ENCODE measurements around the gene P2RY1. TPM values are rescaled to one million over a fixed set of nuclear protein-coding genes. Genes with fewer than 3 reads are reported as not detected.

The P2RY1 gene
- total RNA-seq, 4 donors from 2014 or later, result 24.7 to 35.7 (median 30.3) TPM

- Histone ChIP-seq H3K4me1 (no peaks in the 10 kb centered on the region), H3K9me3 (no peaks in the 10 kb centered on the region), H3K36me3 (no peaks in the 10 kb centered on the region), H3K4me3 (no peak overlapping the region), H3K27ac (no peak overlapping the region), H3K27me3 (no peaks in the 10 kb centered on the region)
- 69 to 85% methylated on average over 4 of the region's 4 CpGs for WGBS, 2 donors
- DNase-seq, result no peak
- intact Hi-C loops (cut with DNase I), result no loop called here
- TF ChIP-seq POLR2A (IDR thresholded peaks at IDR 0.05) (no peak), CTCF (IDR thresholded peaks at IDR 0.05) (no peak)
These were observed 37.0 kb upstream of the P2RY1 start for GRCh38 chr3:152797751-152798432.

- no peaks in the 10 kb centered on the region for H3K9me3 ChIP-seq
- no peaks in the 10 kb centered on the region for H3K36me3 ChIP-seq
- DNase-seq, result no peak
- intact Hi-C loops (cut with DNase I), result no loop called here
- no peaks in the 10 kb centered on the region for H3K27me3 ChIP-seq
- WGBS, 2 donors, result 50 to 53% methylated on average over 1 of the region's 1 CpG
- no peak for TF ChIP-seq POLR2A (IDR thresholded peaks at IDR 0.05)
- no peak for TF ChIP-seq CTCF (IDR thresholded peaks at IDR 0.05)
- H3K4me1 ChIP-seq, result no peaks in the 10 kb centered on the region
- H3K27ac ChIP-seq, result no peak overlapping the region
- H3K4me3 ChIP-seq, result no peak overlapping the region
These were observed 22.8 kb upstream of the P2RY1 start for GRCh38 chr3:152811974-152812760.

GRCh38 chr3:152817400-152817799 lies 17.5 kb upstream of the P2RY1 start:
- intact Hi-C loops (cut with DNase I), result no loop called here
- DNase-seq, result no peak
- Histone ChIP-seq H3K27me3 (no peaks in the 10 kb centered on the region), H3K4me3 (no peak overlapping the region), H3K9me3 (no peaks in the 10 kb centered on the region), H3K4me1 (no peaks in the 10 kb centered on the region), H3K36me3 (no peaks in the 10 kb centered on the region), H3K27ac (no peak overlapping the region)
- TF ChIP-seq POLR2A (IDR thresholded peaks at IDR 0.05) (no peak), CTCF (IDR thresholded peaks at IDR 0.05) (no peak)
- WGBS, 2 donors, result 88 to 100% methylated on average over 1 of the region's 1 CpG

GRCh38 chr3:152818027-152818426 lies 16.9 kb upstream of the P2RY1 start:
- intact Hi-C loops (cut with DNase I), result no loop called here
- DNase-seq, result no peak
- 71 to 77% methylated on average over 5 of the region's 5 CpGs for WGBS, 2 donors
- Histone ChIP-seq H3K27me3 (no peaks in the 10 kb centered on the region), H3K4me1 (no peaks in the 10 kb centered on the region), H3K27ac (no peak overlapping the region), H3K36me3 (no peaks in the 10 kb centered on the region), H3K4me3 (no peak overlapping the region), H3K9me3 (no peaks in the 10 kb centered on the region)
- TF ChIP-seq POLR2A (IDR thresholded peaks at IDR 0.05) (no peak), CTCF (IDR thresholded peaks at IDR 0.05) (no peak)

GRCh38 chr3:152823173-152823572 lies 11.8 kb upstream of the P2RY1 start:
- Histone ChIP-seq H3K9me3 (no peaks in the 10 kb centered on the region), H3K36me3 (no peaks in the 10 kb centered on the region), H3K27ac (no peak overlapping the region), H3K27me3 (no peaks in the 10 kb centered on the region), H3K4me1 (peaks cover 0 to 5% (median 2%) of the 10 kb centered on the region in 3 donors), H3K4me3 (no peak overlapping the region)
- intact Hi-C loops (cut with DNase I), result no loop called here
- 72 to 80% methylated on average over 2 of the region's 2 CpGs for WGBS, 2 donors
- DNase-seq, result no peak
- TF ChIP-seq CTCF (IDR thresholded peaks at IDR 0.05) (no peak), POLR2A (IDR thresholded peaks at IDR 0.05) (no peak)

Data from esophagus squamous epithelium (tissue), 5 donors.